ENCODE results near the gene GJA4. TPM values are rescaled to one million over a fixed set of nuclear protein-coding genes. Genes with fewer than 3 reads are reported as not detected.

Gene GJA4
- total and polyA plus RNA-seq, 2 of the 8 experiments (the other 6 are each of a cell fraction or from before 2014, with no cell fraction given), result 3.2 to 3.9 TPM

DNA sequence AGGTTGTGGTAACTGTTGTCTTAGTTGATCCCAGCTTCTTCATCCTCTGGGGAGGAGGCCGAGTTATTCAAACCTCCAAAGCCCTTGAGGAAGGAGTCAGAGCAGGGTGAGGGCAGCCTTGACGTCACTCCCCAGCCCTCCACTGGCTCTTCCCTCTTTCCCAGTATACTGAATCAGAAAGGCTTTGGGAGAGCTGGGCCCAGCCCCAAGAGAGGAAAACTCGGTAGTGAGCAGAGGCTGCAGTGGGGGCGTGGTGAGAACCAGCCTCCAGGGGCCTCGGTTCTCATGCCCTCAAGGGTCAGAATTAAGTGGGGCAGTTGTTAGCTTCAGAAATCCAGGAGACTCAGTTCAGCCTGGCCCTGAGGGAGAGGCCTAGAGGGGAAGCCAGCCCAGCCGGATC, 1.8 kb upstream of the GJA4 start (continued):
- no peak for TF ChIP-seq CHD7 (IDR thresholded peaks at IDR 0.05; ENCODE audit: insufficient replicate concordance, low read length)
- TF ChIP-seq TBP (IDR thresholded peaks at IDR 0.05; ENCODE audit: low read depth, low read length), result no peak
- no peak for TF ChIP-seq TAF1 (IDR thresholded peaks at IDR 0.05; ENCODE audit: low read depth, low read length)
- TF ChIP-seq CBX5 (IDR thresholded peaks at IDR 0.05; ENCODE audit: low read depth, low read length), result no peak
- no peak for TF ChIP-seq SRF (IDR thresholded peaks at IDR 0.05; ENCODE audit: low read depth, low read length)
- TF ChIP-seq POLR2A (IDR thresholded peaks at IDR 0.05; ENCODE audit: control extremely low read depth in 1 of 2, low read depth in 2 of 2, low read length in 2 of 2), result no peak
